H9 (cell line): Measurements from ENCODE around the gene FEZF1. TPM values are rescaled to one million over a fixed set of nuclear protein-coding genes. Genes with fewer than 3 reads are reported as not detected.
A peak's percentile ranks its signal among the peaks of the same experiment; 100 is the strongest.

Source experiments
- DNase-seq: peaks from one replicate; pipeline ENCODE4 v3.0.0-alpha.2; 2017
- H2AFZ ChIP-seq: one replicate; pipeline ENCODE4 v1.6.1; 2013; ENCODE audit warnings: mild to moderate bottlenecking, low read length, control low read depth, moderate library complexity
- H2AK5ac ChIP-seq: 2 replicates; pipeline ENCODE4 v1.6.1; 2013; ENCODE audit warnings: low read length, control low read depth, mixed read lengths; ENCODE audit not compliant: insufficient read length
- H2BK120ac ChIP-seq: one replicate; pipeline ENCODE4 v1.6.1; 2013; ENCODE audit warnings: low read depth, mild to moderate bottlenecking, low read length, control low read depth, inconsistent platforms; ENCODE audit not compliant: poor library complexity, severe bottlenecking
- H2BK12ac ChIP-seq: 2 replicates; pipeline ENCODE4 v1.6.1; 2013; ENCODE audit warnings: low read length, control low read depth, mixed read lengths, low read depth; ENCODE audit not compliant: insufficient read length
- H2BK15ac ChIP-seq: 2 replicates; pipeline ENCODE4 v1.6.1; 2013; ENCODE audit warnings: low read depth, low read length, control low read depth
- H2BK20ac ChIP-seq: one replicate; pipeline ENCODE4 v1.6.1; 2013; ENCODE audit warnings: low read depth, mild to moderate bottlenecking, low read length, control low read depth, inconsistent platforms; ENCODE audit not compliant: poor library complexity, severe bottlenecking
- H2BK5ac ChIP-seq: 2 replicates; pipeline ENCODE4 v1.6.1; 2013; ENCODE audit warnings: low read length, control low read depth, mixed read lengths; ENCODE audit not compliant: insufficient read length
- H3K14ac ChIP-seq: 2 replicates; pipeline ENCODE4 v1.6.1; 2013; ENCODE audit warnings: low read length, control low read depth; ENCODE audit not compliant: insufficient read depth
- H3K18ac ChIP-seq: 2 replicates; pipeline ENCODE4 v1.6.1; 2013; ENCODE audit warnings: low read depth, mild to moderate bottlenecking, mixed read lengths, low read length, control low read depth; ENCODE audit not compliant: insufficient read length
- H3K23ac ChIP-seq: 2 replicates; pipeline ENCODE4 v1.6.1; 2013; ENCODE audit warnings: low read length, control low read depth, mixed read lengths, low read depth; ENCODE audit not compliant: insufficient read length
- H3K23me2 ChIP-seq: 2 replicates; pipeline ENCODE4 v1.6.1; 2013; ENCODE audit warnings: low read depth, mild to moderate bottlenecking, mixed read lengths, low read length, control low read depth; ENCODE audit not compliant: insufficient read length, poor library complexity, severe bottlenecking
- H3K27ac ChIP-seq: 2 replicates; pipeline ENCODE4 v1.5.1; 2013; ENCODE audit warnings: low read length, control low read depth, mixed read lengths, low read depth; ENCODE audit not compliant: insufficient read length
- H3K27me3 ChIP-seq: 2 replicates; pipeline ENCODE4 v1.6.1; 2013; ENCODE audit warnings: low read length, control low read depth, inconsistent platforms; ENCODE audit not compliant: insufficient read depth
- H3K4ac ChIP-seq: 2 replicates; pipeline ENCODE4 v1.6.1; 2013; ENCODE audit warnings: low read depth, mild to moderate bottlenecking, control low read depth, inconsistent platforms, low read length, moderate library complexity
- H3K4me1 ChIP-seq: 2 replicates; pipeline ENCODE4 v1.6.1; 2013; ENCODE audit warnings: low read length, control low read depth, inconsistent platforms; ENCODE audit not compliant: insufficient read depth
- H3K4me2 ChIP-seq: 2 replicates; pipeline ENCODE4 v1.6.1; 2013; ENCODE audit warnings: low read length, control low read depth, mixed read lengths; ENCODE audit not compliant: insufficient read length, insufficient read depth
- H3K56ac ChIP-seq: 2 replicates; pipeline ENCODE4 v1.6.1; 2013; ENCODE audit warnings: low read depth, mild to moderate bottlenecking, mixed read lengths, low read length, control low read depth; ENCODE audit not compliant: insufficient read length
- H3K79me1 ChIP-seq: 2 replicates; pipeline ENCODE4 v1.6.1; 2013; ENCODE audit warnings: low read depth, mild to moderate bottlenecking, moderate library complexity, low read length, control low read depth, inconsistent platforms; ENCODE audit not compliant: insufficient read depth, poor library complexity, severe bottlenecking
- H3K79me2 ChIP-seq: 2 replicates; pipeline ENCODE4 v1.6.1; 2013; ENCODE audit warnings: low read length, control low read depth, inconsistent platforms; ENCODE audit not compliant: insufficient read depth
- H3K9ac ChIP-seq: 2 replicates; pipeline ENCODE4 v1.6.1; 2013; ENCODE audit warnings: low read length, control low read depth, mixed read lengths; ENCODE audit not compliant: insufficient read length; ENCODE audit errors: extremely low read depth
- H3K9me3 ChIP-seq: one replicate; pipeline ENCODE4 v1.6.1; 2013; ENCODE audit warnings: low read depth, low read length, inconsistent platforms; ENCODE audit not compliant: control insufficient read depth
- H3T11ph ChIP-seq: one replicate; pipeline ENCODE4 v1.6.1; 2013; ENCODE audit warnings: mild to moderate bottlenecking, low read length, control low read depth, inconsistent platforms
- H4K20me1 ChIP-seq: one replicate; pipeline ENCODE4 v1.6.1; 2013; ENCODE audit not compliant: control insufficient read depth, insufficient read length, insufficient read depth
- H4K5ac ChIP-seq: 2 replicates; pipeline ENCODE4 v1.6.1; 2013; ENCODE audit warnings: low read depth, mild to moderate bottlenecking, mixed read lengths, low read length, control low read depth; ENCODE audit not compliant: insufficient read length
- H4K8ac ChIP-seq: replicated peaks from 2 replicates; pipeline ENCODE4 v1.6.1; 2013; ENCODE audit warnings: low read length, control low read depth, mixed read lengths, low read depth; ENCODE audit not compliant: insufficient read length
- H4K91ac ChIP-seq: 2 replicates; pipeline ENCODE4 v1.6.1; 2013; ENCODE audit warnings: low read depth, mild to moderate bottlenecking, moderate library complexity, mixed read lengths, low read length, control low read depth; ENCODE audit not compliant: insufficient read length
- H3K27ac Mint-ChIP-seq, 3 experiments: 2 replicates in 2 of 3; 3 replicates in 1 of 3; pipeline ENCODE4 v1.8.0; 2020 to 2021; ENCODE audit warnings: mixed read lengths in 3 of 3, mild to moderate bottlenecking in 1 of 3, moderate library complexity in 1 of 3
- H3K27me3 Mint-ChIP-seq: 2 replicates; pipeline ENCODE4 v1.8.0; 2021; ENCODE audit warnings: low read depth, mild to moderate bottlenecking, moderate library complexity, mixed read lengths
- H3K36me3 Mint-ChIP-seq, 3 experiments: 2 replicates in 2 of 3; 3 replicates in 1 of 3; pipeline ENCODE4 v1.8.0; 2020 to 2021; ENCODE audit warnings: low read depth in 3 of 3, mixed read lengths in 3 of 3; ENCODE audit not compliant: insufficient read depth in 1 of 3
- H3K4me1 Mint-ChIP-seq, 2 experiments: 2 replicates each; pipeline ENCODE4 v1.8.0; 2020; ENCODE audit warnings: mixed read lengths in 2 of 2
- H3K4me3 Mint-ChIP-seq, 2 experiments: 2 replicates in 1 of 2; 3 replicates in 1 of 2; pipeline ENCODE4 v1.8.0; 2020 to 2021; ENCODE audit warnings: mild to moderate bottlenecking in 2 of 2, mixed read lengths in 2 of 2, moderate library complexity in 1 of 2
- H3K9me3 Mint-ChIP-seq, 2 experiments: 2 replicates in 1 of 2; 3 replicates in 1 of 2; pipeline ENCODE4 v1.8.0; 2020; ENCODE audit warnings: mild to moderate bottlenecking in 2 of 2, mixed read lengths in 2 of 2, moderate library complexity in 1 of 2
- WGBS: extraction: QIAGEN DNeasy Blood & Tissue Kit; methylation state at CpG from one replicate; pipeline ENCODE4 v1.1.7; 2013; ENCODE audit warnings: missing lambda C conversion rate, low lambda C conversion rate, mixed read lengths; ENCODE audit not compliant: insufficient read length; ENCODE audit errors: extremely low coverage; 5-methylcytosine and 5-hydroxymethylcytosine counted together
- total RNA-seq: library from RNA; stranded (reverse); gene quantifications from 2 replicates; pipeline ENCODE4 v1.2.1, GENCODE V29; 2021
- TF ChIP-seq, protein P1 (sequence below): fragments of 200-600 bp; sonication (generic); conservative IDR thresholded peaks from 3 replicates; pipeline ENCODE4 v1.8.0; 2021; ENCODE audit warnings: antibody characterized with exemption, mild to moderate bottlenecking

Gene FEZF1
- total RNA-seq, 1 experiment from 2014 or later: 37.8 TPM

DNA sequence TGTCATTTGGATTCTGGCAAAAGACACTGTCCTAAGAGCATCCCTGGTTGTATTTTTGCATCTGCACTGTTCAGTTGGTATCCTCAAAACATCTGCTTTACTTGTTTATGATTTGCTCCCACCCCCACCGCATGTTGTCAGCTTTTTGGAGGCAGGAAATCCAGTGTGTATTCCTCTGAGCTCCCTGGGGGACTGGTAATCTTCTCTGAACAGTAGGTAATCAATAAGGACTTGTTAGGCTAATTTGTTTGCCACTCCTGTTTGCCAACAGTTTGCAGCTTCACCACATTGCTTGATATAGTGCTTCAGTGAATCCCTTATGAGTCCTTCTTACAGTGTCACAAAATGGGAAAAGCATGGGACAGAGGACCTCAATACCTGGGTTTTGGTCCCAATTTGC is 49.1 kb downstream of the FEZF1 start:
- H4K5ac ChIP-seq: no peak overlapping the region
- no peak overlapping the region for H2AK5ac ChIP-seq
- Mint-ChIP-seq H3K9me3 (no peaks in the 10 kb centered on the region), H3K27me3 (peaks cover 2% of the 10 kb centered on the region), H3K4me1 (peaks cover 30 to 33% of the 10 kb centered on the region in 2 experiments), H3K4me3 (peak overlapping the region in 1 of 2 experiments; percentile 53; a peak in 2 of 5 replicates), H3K27ac (peak overlapping the region in 1 of 3 experiments; percentile 24; a peak in 1 of 7 replicates), H3K36me3 (no peaks in the 10 kb centered on the region)
- H2BK12ac ChIP-seq: no peak overlapping the region
- H3K79me2 ChIP-seq: no peaks in the 10 kb centered on the region
- peaks cover 15% of the 10 kb centered on the region; the same call in 1 of the 2 replicates for H3K4me1 ChIP-seq
- no peaks in the 10 kb centered on the region for H3K79me1 ChIP-seq
- no peak overlapping the region for H3K18ac ChIP-seq
- no peak overlapping the region for H2BK5ac ChIP-seq
- no peak overlapping the region for H2BK120ac ChIP-seq
- H3K23me2 ChIP-seq: no peaks in the 10 kb centered on the region
- H3K4me2 ChIP-seq: peak overlapping the region; percentile 23
- TF ChIP-seq, protein P1, sequence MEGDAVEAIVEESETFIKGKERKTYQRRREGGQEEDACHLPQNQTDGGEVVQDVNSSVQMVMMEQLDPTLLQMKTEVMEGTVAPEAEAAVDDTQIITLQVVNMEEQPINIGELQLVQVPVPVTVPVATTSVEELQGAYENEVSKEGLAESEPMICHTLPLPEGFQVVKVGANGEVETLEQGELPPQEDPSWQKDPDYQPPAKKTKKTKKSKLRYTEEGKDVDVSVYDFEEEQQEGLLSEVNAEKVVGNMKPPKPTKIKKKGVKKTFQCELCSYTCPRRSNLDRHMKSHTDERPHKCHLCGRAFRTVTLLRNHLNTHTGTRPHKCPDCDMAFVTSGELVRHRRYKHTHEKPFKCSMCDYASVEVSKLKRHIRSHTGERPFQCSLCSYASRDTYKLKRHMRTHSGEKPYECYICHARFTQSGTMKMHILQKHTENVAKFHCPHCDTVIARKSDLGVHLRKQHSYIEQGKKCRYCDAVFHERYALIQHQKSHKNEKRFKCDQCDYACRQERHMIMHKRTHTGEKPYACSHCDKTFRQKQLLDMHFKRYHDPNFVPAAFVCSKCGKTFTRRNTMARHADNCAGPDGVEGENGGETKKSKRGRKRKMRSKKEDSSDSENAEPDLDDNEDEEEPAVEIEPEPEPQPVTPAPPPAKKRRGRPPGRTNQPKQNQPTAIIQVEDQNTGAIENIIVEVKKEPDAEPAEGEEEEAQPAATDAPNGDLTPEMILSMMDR: no peak
- no peak overlapping the region for H4K91ac ChIP-seq
- H3T11ph ChIP-seq: no peak overlapping the region
- H3K14ac ChIP-seq: no peak overlapping the region
- no peak overlapping the region for H2BK20ac ChIP-seq
- no peaks in the 10 kb centered on the region for H4K20me1 ChIP-seq
- WGBS: no CpG with 5 or more reads among the region's 1 CpG
- no peak overlapping the region for H3K27ac ChIP-seq
- no peak for DNase-seq
- H3K56ac ChIP-seq: no peak overlapping the region
- no peak overlapping the region for H4K8ac ChIP-seq
- no peak overlapping the region for H3K23ac ChIP-seq
- H2AFZ ChIP-seq: no peak overlapping the region
- no peak overlapping the region for H3K9ac ChIP-seq
- no peaks in the 10 kb centered on the region for H3K27me3 ChIP-seq
- H3K4ac ChIP-seq: no peak overlapping the region
- no peak overlapping the region for H2BK15ac ChIP-seq
- no peaks in the 10 kb centered on the region for H3K9me3 ChIP-seq

Other genes with a start within 250 kb of the FEZF1 start
- gene AASS, start 160.5 kb downstream of the FEZF1 start, total RNA-seq: 383 and 398 TPM in 2 replicates